HG03521 (cell line): Measurements from ENCODE around the gene LAMA3.

Experiments
- ATAC-seq: cut with Tn5 transposase; IDR thresholded peaks from one replicate; pipeline ENCODE4 v1.9.1; 2021; ENCODE audit warnings: mild to moderate bottlenecking, moderate library complexity; ENCODE audit not compliant: unreplicated experiment

The LAMA3 gene

GRCh38 chr18:23930002-23930401 is 240.7 kb downstream of the LAMA3 start:
- no peak for ATAC-seq

GRCh38 chr18:23932385-23933067 is 243.3 kb downstream of the LAMA3 start:
- ATAC-seq = no peak

- no peak for ATAC-seq
Observed at GRCh38 chr18:23933407-23933806, 244.2 kb downstream of the LAMA3 start.

- no peak for ATAC-seq
Observed at GRCh38 chr18:23934252-23934651, 245.0 kb downstream of the LAMA3 start.

- no peak for ATAC-seq
Observed at GRCh38 chr18:23934863-23935262, 245.6 kb downstream of the LAMA3 start.

- no peak for ATAC-seq
Observed at GRCh38 chr18:23935804-23936203, 246.6 kb downstream of the LAMA3 start.

GRCh38 chr18:23936381-23936958 is 247.2 kb downstream of the LAMA3 start:
- no peak for ATAC-seq

- ATAC-seq = peak; percentile 49
Observed at GRCh38 chr18:23938043-23938756, 248.9 kb downstream of the LAMA3 start.

- no peak for ATAC-seq
Observed at GRCh38 chr18:23938901-23939341, 249.7 kb downstream of the LAMA3 start.

GRCh38 chr18:23939366-23939765 is 250.1 kb downstream of the LAMA3 start:
- no peak for ATAC-seq

GRCh38 chr18:23939896-23940295 is 250.6 kb downstream of the LAMA3 start:
- ATAC-seq = no peak

GRCh38 chr18:23941791-23942190 is 252.5 kb downstream of the LAMA3 start:
- ATAC-seq = no peak

- peak; percentile 79 for ATAC-seq
Observed at GRCh38 chr18:23943104-23943503, 253.9 kb downstream of the LAMA3 start.

- ATAC-seq = no peak
Observed at GRCh38 chr18:23943903-23944624, 254.8 kb downstream of the LAMA3 start.

GRCh38 chr18:23945416-23946079 is 256.3 kb downstream of the LAMA3 start:
- ATAC-seq = no peak

GRCh38 chr18:23949863-23950262 is 260.6 kb downstream of the LAMA3 start:
- no peak for ATAC-seq

GRCh38 chr18:23950644-23951043 is 261.4 kb downstream of the LAMA3 start:
- ATAC-seq = no peak

- ATAC-seq = no peak
Observed at GRCh38 chr18:23951206-23951605, 262.0 kb downstream of the LAMA3 start.

- ATAC-seq = no peak
Observed at GRCh38 chr18:23953984-23954383, 264.7 kb downstream of the LAMA3 start.

- ATAC-seq = no peak
Observed at GRCh38 chr18:23956483-23956882, 267.2 kb downstream of the LAMA3 start.

GRCh38 chr18:23958036-23958435 is 268.8 kb downstream of the LAMA3 start:
- no peak for ATAC-seq
